ENCODE data around the gene INSC. TPM values are rescaled to one million over a fixed set of nuclear protein-coding genes. Genes with fewer than 3 reads are reported as not detected.
A peak's percentile ranks its signal among the peaks of the same experiment; 100 is the strongest.

Gene INSC
- total and polyA plus RNA-seq, 4 donors = 0.63 to 1.3 (median 1.0) TPM

- no peak for ATAC-seq (ENCODE audit: low FRiP score)
- H3K4me3 ChIP-seq (ENCODE audit: low read length in 2 of 2) = no peak overlapping the region
- no peaks in the 10 kb centered on the region for H3K9me3 ChIP-seq (ENCODE audit: control insufficient read depth, low read length)
- DNase-seq = no peak
- no peaks in the 10 kb centered on the region for H3K36me3 ChIP-seq (ENCODE audit: control insufficient read depth in 1 of 2, insufficient read depth in 2 of 2, low read length in 1 of 2)
- intact Hi-C loops (cut with DNase I) = no loop called here
- WGBS, 2 donors = 3 to 35% methylated on average over 2 of the region's 2 CpGs
- H3K27ac ChIP-seq (ENCODE audit: low read depth in 1 of 2, low read length in 2 of 2) = peak overlapping the region in 1 of 2 donors; percentile 95
- peaks cover 0 to 28% of the 10 kb centered on the region in 2 donors for H3K4me1 ChIP-seq (ENCODE audit: control insufficient read depth in 1 of 2, insufficient read depth in 2 of 2, low read length in 2 of 2)
- H3K27me3 ChIP-seq (ENCODE audit: control insufficient read depth in 1 of 2, insufficient read depth in 2 of 2, low read length in 1 of 2) = no peaks in the 10 kb centered on the region
Measured at GRCh38 chr11:15194671-15195415, 80.1 kb downstream of the INSC start.

GRCh38 chr11:15195454-15196200 is 80.9 kb downstream of the INSC start:
- Histone ChIP-seq H3K27ac (ENCODE audit: low read depth in 1 of 2, low read length in 2 of 2) (peak overlapping the region; percentile 2 to 95), H3K27me3 (ENCODE audit: control insufficient read depth in 1 of 2, insufficient read depth in 2 of 2, low read length in 1 of 2) (no peaks in the 10 kb centered on the region), H3K9me3 (ENCODE audit: control insufficient read depth, low read length) (no peaks in the 10 kb centered on the region), H3K4me3 (ENCODE audit: low read length in 2 of 2) (no peak overlapping the region), H3K4me1 (ENCODE audit: control insufficient read depth in 1 of 2, insufficient read depth in 2 of 2, low read length in 2 of 2) (peaks cover 0 to 30% of the 10 kb centered on the region in 2 donors), H3K36me3 (ENCODE audit: control insufficient read depth in 1 of 2, insufficient read depth in 2 of 2, low read length in 1 of 2) (no peaks in the 10 kb centered on the region)
- intact Hi-C loops (cut with DNase I) = no loop called here
- WGBS, 2 donors = 30 to 67% methylated on average over 2 of the region's 2 CpGs
- DNase-seq (no peak), ATAC-seq (ENCODE audit: low FRiP score) (no peak)

GRCh38 chr11:15196704-15197103 is 82.0 kb downstream of the INSC start:
- intact Hi-C loops (cut with DNase I) = no loop called here
- H3K9me3 ChIP-seq (ENCODE audit: control insufficient read depth, low read length) = no peaks in the 10 kb centered on the region
- H3K4me1 ChIP-seq (ENCODE audit: control insufficient read depth in 1 of 2, insufficient read depth in 2 of 2, low read length in 2 of 2) = peaks cover 0 to 32% of the 10 kb centered on the region in 2 donors
- H3K27ac ChIP-seq (ENCODE audit: low read depth in 1 of 2, low read length in 2 of 2) = peak overlapping the region in 1 of 2 donors; percentile 39
- 86 to 91% methylated on average over 1 of the region's 1 CpG for WGBS, 2 donors
- no peak for ATAC-seq (ENCODE audit: low FRiP score)
- H3K4me3 ChIP-seq (ENCODE audit: low read length in 2 of 2) = no peak overlapping the region
- no peaks in the 10 kb centered on the region for H3K36me3 ChIP-seq (ENCODE audit: control insufficient read depth in 1 of 2, insufficient read depth in 2 of 2, low read length in 1 of 2)
- DNase-seq = no peak
- H3K27me3 ChIP-seq (ENCODE audit: control insufficient read depth in 1 of 2, insufficient read depth in 2 of 2, low read length in 1 of 2) = no peaks in the 10 kb centered on the region

- Histone ChIP-seq H3K36me3 (ENCODE audit: control insufficient read depth in 1 of 2, insufficient read depth in 2 of 2, low read length in 1 of 2) (no peaks in the 10 kb centered on the region), H3K4me1 (ENCODE audit: control insufficient read depth in 1 of 2, insufficient read depth in 2 of 2, low read length in 2 of 2) (peaks cover 0 to 32% of the 10 kb centered on the region in 2 donors), H3K27me3 (ENCODE audit: control insufficient read depth in 1 of 2, insufficient read depth in 2 of 2, low read length in 1 of 2) (no peaks in the 10 kb centered on the region), H3K27ac (ENCODE audit: low read depth in 1 of 2, low read length in 2 of 2) (no peak overlapping the region), H3K4me3 (ENCODE audit: low read length in 2 of 2) (no peak overlapping the region), H3K9me3 (ENCODE audit: control insufficient read depth, low read length) (no peaks in the 10 kb centered on the region)
- WGBS, 2 donors = 13% methylated on average over 2 of the region's 2 CpGs
- DNase-seq (no peak), ATAC-seq (ENCODE audit: low FRiP score) (no peak)
- intact Hi-C loops (cut with DNase I) = no loop called here
Measured at GRCh38 chr11:15197696-15198095, 83.0 kb downstream of the INSC start.

GRCh38 chr11:15198284-15198683 is 83.6 kb downstream of the INSC start:
- intact Hi-C loops (cut with DNase I) = no loop called here
- ATAC-seq (ENCODE audit: low FRiP score) (no peak), DNase-seq (no peak)
- no peak overlapping the region for H3K4me3 ChIP-seq (ENCODE audit: low read length in 2 of 2)
- no peaks in the 10 kb centered on the region for H3K9me3 ChIP-seq (ENCODE audit: control insufficient read depth, low read length)
- no peak overlapping the region for H3K27ac ChIP-seq (ENCODE audit: low read depth in 1 of 2, low read length in 2 of 2)
- H3K4me1 ChIP-seq (ENCODE audit: control insufficient read depth in 1 of 2, insufficient read depth in 2 of 2, low read length in 2 of 2) = peaks cover 0 to 32% of the 10 kb centered on the region in 2 donors
- no peaks in the 10 kb centered on the region for H3K27me3 ChIP-seq (ENCODE audit: control insufficient read depth in 1 of 2, insufficient read depth in 2 of 2, low read length in 1 of 2)
- WGBS, 2 donors = 5 to 8% methylated on average over 2 of the region's 2 CpGs
- no peaks in the 10 kb centered on the region for H3K36me3 ChIP-seq (ENCODE audit: control insufficient read depth in 1 of 2, insufficient read depth in 2 of 2, low read length in 1 of 2)

GRCh38 chr11:15199693-15200092 is 85.0 kb downstream of the INSC start:
- no peaks in the 10 kb centered on the region for H3K9me3 ChIP-seq (ENCODE audit: control insufficient read depth, low read length)
- no peaks in the 10 kb centered on the region for H3K27me3 ChIP-seq (ENCODE audit: control insufficient read depth in 1 of 2, insufficient read depth in 2 of 2, low read length in 1 of 2)
- 0 to 5% methylated on average over 3 of the region's 3 CpGs for WGBS, 2 donors
- no peaks in the 10 kb centered on the region for H3K36me3 ChIP-seq (ENCODE audit: control insufficient read depth in 1 of 2, insufficient read depth in 2 of 2, low read length in 1 of 2)
- peaks cover 0 to 25% of the 10 kb centered on the region in 2 donors for H3K4me1 ChIP-seq (ENCODE audit: control insufficient read depth in 1 of 2, insufficient read depth in 2 of 2, low read length in 2 of 2)
- peak overlapping the region in 1 of 2 donors; percentile 39 for H3K27ac ChIP-seq (ENCODE audit: low read depth in 1 of 2, low read length in 2 of 2)
- ATAC-seq (ENCODE audit: low FRiP score) (peak; percentile 51), DNase-seq (peak; percentile 75 to 84)
- intact Hi-C loops (cut with DNase I) = loop anchor here (5.0 to 10.0 kb wide), 3 partner anchors 222 to 295 kb away; partner anchors contain the start of gene CALCA (in 1 of the 2)
- H3K4me3 ChIP-seq (ENCODE audit: low read length in 2 of 2) = no peak overlapping the region

GRCh38 chr11:15200696-15201095 is 86.0 kb downstream of the INSC start:
- Histone ChIP-seq H3K27ac (ENCODE audit: low read depth in 1 of 2, low read length in 2 of 2) (no peak overlapping the region), H3K36me3 (ENCODE audit: control insufficient read depth in 1 of 2, insufficient read depth in 2 of 2, low read length in 1 of 2) (no peaks in the 10 kb centered on the region), H3K4me3 (ENCODE audit: low read length in 2 of 2) (no peak overlapping the region), H3K9me3 (ENCODE audit: control insufficient read depth, low read length) (no peaks in the 10 kb centered on the region), H3K27me3 (ENCODE audit: control insufficient read depth in 1 of 2, insufficient read depth in 2 of 2, low read length in 1 of 2) (no peaks in the 10 kb centered on the region), H3K4me1 (ENCODE audit: control insufficient read depth in 1 of 2, insufficient read depth in 2 of 2, low read length in 2 of 2) (peaks cover 0 to 17% of the 10 kb centered on the region in 2 donors)
- ATAC-seq (ENCODE audit: low FRiP score) = no peak
- no peak for DNase-seq
- intact Hi-C loops (cut with DNase I) = loop anchor here (5.0 to 10.0 kb wide), 3 partner anchors 223 to 296 kb away; partner anchors contain the start of gene CALCA (in 1 of the 2)
- 96 to 98% methylated on average over 12 of the region's 12 CpGs for WGBS, 2 donors

- DNase-seq = no peak
- Histone ChIP-seq H3K4me1 (ENCODE audit: control insufficient read depth in 1 of 2, insufficient read depth in 2 of 2, low read length in 2 of 2) (peaks cover 0 to 10% of the 10 kb centered on the region in 2 donors), H3K9me3 (ENCODE audit: control insufficient read depth, low read length) (no peaks in the 10 kb centered on the region), H3K27ac (ENCODE audit: low read depth in 1 of 2, low read length in 2 of 2) (no peak overlapping the region), H3K36me3 (ENCODE audit: control insufficient read depth in 1 of 2, insufficient read depth in 2 of 2, low read length in 1 of 2) (no peaks in the 10 kb centered on the region), H3K4me3 (ENCODE audit: low read length in 2 of 2) (no peak overlapping the region), H3K27me3 (ENCODE audit: control insufficient read depth in 1 of 2, insufficient read depth in 2 of 2, low read length in 1 of 2) (no peaks in the 10 kb centered on the region)
- 96 to 99% methylated on average over 4 of the region's 4 CpGs for WGBS, 2 donors
- ATAC-seq (ENCODE audit: low FRiP score) = no peak
- intact Hi-C loops (cut with DNase I) = loop anchor here (5.0 to 10.0 kb wide), 3 partner anchors 224 to 297 kb away; partner anchors contain the start of gene CALCA (in 1 of the 2)
Measured at GRCh38 chr11:15201586-15201985, 86.9 kb downstream of the INSC start.
